Esophagus muscularis mucosa (tissue), 4 donors: ENCODE measurements around the gene ZNF324B.

Experiments
- EP300 ChIP-seq: sonication (generic); formaldehyde crosslinking; IDR thresholded peaks from one replicate; pipeline ENCODE4 v1.6.1; 2017; ENCODE audit warnings: antibody characterized with exemption
- POLR2A ChIP-seq: fragments of 450-650 bp; IDR thresholded peaks from one replicate; pipeline ENCODE4 v1.6.1; 2017; ENCODE audit warnings: antibody characterized with exemption, moderate library complexity, mild to moderate bottlenecking, low read depth
- POLR2AphosphoS5 ChIP-seq, 2 donors: sonication (generic); formaldehyde crosslinking; IDR thresholded peaks; one replicate each; pipeline ENCODE4 v1.6.1; 2017; ENCODE audit warnings: antibody characterized with exemption in 2 of 2
- TF ChIP-seq, protein P1 (sequence below), 3 experiments: fragments of 200-600 bp in 2 of 3; fragments of 450-650 bp in 1 of 3; sonication (generic) in 2 of 3; IDR thresholded peaks; one replicate each; pipeline ENCODE4 v1.5.1; 2017 to 2019; ENCODE audit warnings: antibody characterized with exemption in 3 of 3, mild to moderate bottlenecking in 2 of 3, moderate library complexity in 1 of 3

- TF ChIP-seq, protein P1, sequence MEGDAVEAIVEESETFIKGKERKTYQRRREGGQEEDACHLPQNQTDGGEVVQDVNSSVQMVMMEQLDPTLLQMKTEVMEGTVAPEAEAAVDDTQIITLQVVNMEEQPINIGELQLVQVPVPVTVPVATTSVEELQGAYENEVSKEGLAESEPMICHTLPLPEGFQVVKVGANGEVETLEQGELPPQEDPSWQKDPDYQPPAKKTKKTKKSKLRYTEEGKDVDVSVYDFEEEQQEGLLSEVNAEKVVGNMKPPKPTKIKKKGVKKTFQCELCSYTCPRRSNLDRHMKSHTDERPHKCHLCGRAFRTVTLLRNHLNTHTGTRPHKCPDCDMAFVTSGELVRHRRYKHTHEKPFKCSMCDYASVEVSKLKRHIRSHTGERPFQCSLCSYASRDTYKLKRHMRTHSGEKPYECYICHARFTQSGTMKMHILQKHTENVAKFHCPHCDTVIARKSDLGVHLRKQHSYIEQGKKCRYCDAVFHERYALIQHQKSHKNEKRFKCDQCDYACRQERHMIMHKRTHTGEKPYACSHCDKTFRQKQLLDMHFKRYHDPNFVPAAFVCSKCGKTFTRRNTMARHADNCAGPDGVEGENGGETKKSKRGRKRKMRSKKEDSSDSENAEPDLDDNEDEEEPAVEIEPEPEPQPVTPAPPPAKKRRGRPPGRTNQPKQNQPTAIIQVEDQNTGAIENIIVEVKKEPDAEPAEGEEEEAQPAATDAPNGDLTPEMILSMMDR (IDR thresholded peaks at IDR 0.05) = no peak
- TF ChIP-seq EP300 (no peak), POLR2AphosphoS5 (IDR thresholded peaks at IDR 0.05) (no peak), POLR2A (no peak)
Observed at GRCh38 chr19:58497634-58498170, 46.3 kb downstream of the ZNF324B start.
